C4-2B (cell line): ENCODE results near the gene OPN5.

Experiments used
- H3K27ac ChIP-seq: fragments of 450-650 bp; 2 replicates; pipeline ENCODE4 v1.5.1; 2017
- CTCF ChIP-seq: fragments of 450-650 bp; conservative IDR thresholded peaks from 2 replicates; pipeline ENCODE4 v1.5.1; 2017; ENCODE audit warnings: mild to moderate bottlenecking
- ZFX ChIP-seq: fragments of 450-650 bp; IDR thresholded peaks from 2 replicates; pipeline ENCODE4 v1.6.1; 2017

Gene OPN5

GRCh38 chr6:47836639-47837038 lies 54.8 kb downstream of the OPN5 start:
- TF ChIP-seq CTCF (no peak), ZFX (no peak)

DNA sequence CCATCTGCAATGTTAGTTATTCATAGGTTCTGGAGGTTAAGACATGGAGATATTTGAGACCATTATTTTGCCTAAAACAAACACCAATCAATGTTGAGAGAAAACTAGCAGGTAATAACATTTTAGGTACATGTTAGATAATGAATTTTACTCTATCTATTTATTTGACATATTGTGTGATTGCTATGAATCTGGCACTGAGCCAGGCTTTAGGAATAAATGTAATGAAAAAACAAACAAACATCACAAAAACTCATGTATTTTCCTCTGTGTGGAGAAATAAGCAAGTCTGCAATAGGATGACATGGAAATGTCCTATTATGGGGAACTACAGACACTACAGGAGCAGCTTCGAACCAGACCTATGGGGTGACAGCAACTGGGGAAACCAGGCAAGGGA lies 57.8 kb downstream of the OPN5 start:
- H3K27ac ChIP-seq, result no peak overlapping the region
- no peak for TF ChIP-seq CTCF
- TF ChIP-seq ZFX, result no peak

More at GRCh38 chr6:47836639-47837038, 54.8 kb downstream of the OPN5 start:
- H3K27ac ChIP-seq, result no peak overlapping the region

GRCh38 chr6:47844881-47845280 lies 63.0 kb downstream of the OPN5 start:
- TF ChIP-seq CTCF, result no peak
- no peak for TF ChIP-seq ZFX
- H3K27ac ChIP-seq, result no peak overlapping the region

DNA sequence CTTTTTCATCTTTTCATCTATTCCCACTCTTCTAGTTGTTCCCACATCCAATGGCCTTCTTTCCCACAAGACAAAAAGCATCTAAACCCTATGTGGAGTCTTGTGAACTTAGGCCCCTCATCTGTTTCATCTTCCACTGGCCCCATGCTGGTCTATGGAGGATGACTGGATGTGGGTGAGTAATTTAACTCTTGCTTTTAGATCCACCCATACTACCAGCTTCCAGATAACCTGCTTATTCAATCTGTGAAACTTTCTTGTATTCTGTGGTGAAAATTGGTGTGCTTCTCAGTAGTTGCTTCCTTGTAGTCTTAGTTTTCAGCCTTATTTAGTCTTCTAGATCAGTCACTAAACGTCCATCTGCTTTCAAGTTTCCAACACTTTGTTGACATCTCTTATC lies 64.9 kb downstream of the OPN5 start:
- no peak for TF ChIP-seq ZFX
- TF ChIP-seq CTCF, result no peak
- no peak overlapping the region for H3K27ac ChIP-seq

DNA sequence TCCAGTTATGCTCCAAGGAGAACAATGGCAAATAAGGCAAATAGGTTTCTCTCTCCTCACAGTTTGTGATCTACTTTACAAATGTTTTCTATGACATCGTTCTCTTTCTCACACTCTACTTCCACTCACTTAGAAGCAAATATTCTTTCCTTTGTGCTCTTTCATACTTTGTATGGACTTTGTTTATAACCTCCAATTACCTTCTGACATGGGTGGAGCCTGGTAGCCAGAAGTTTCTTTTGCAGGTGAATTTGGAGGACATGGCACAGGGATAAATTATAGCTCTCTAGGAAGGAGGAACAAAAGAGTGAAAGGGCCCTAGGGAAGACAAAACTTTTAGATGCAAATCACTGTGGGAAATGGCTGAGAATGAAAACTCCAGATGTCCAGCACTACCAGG lies 69.3 kb downstream of the OPN5 start:
- TF ChIP-seq CTCF (no peak), ZFX (no peak)
- no peak overlapping the region for H3K27ac ChIP-seq

GRCh38 chr6:47852727-47853126 lies 70.9 kb downstream of the OPN5 start:
- no peak overlapping the region for H3K27ac ChIP-seq
- TF ChIP-seq CTCF (no peak), ZFX (no peak)

GRCh38 chr6:47853766-47854165 lies 71.9 kb downstream of the OPN5 start:
- TF ChIP-seq ZFX, result no peak
- peak; percentile 17 for TF ChIP-seq CTCF
- H3K27ac ChIP-seq, result no peak overlapping the region
